TTC549 (cell line): Measurements from ENCODE around the gene OSTN.
"Not testable (repeated sequence)": the region's sequence is repeated elsewhere in the genome, so short reads cannot be mapped to it uniquely, and the experiment has no call there.

Experiments used
- FAIRE-seq: peaks from 2 replicates; lab custom pipeline; 2012; peaks lifted over from hg19 to GRCh38; lab: Jason Lieb, UNC

OSTN gene

GRCh38 chr3:191268737-191269136 is 69.7 kb downstream of the OSTN start:
- FAIRE-seq, result no peak

GRCh38 chr3:191269289-191270085 is 70.4 kb downstream of the OSTN start:
- no peak for FAIRE-seq

- not testable (repeated sequence) for FAIRE-seq
Measured at GRCh38 chr3:191275244-191275643, 76.2 kb downstream of the OSTN start.

- no peak for FAIRE-seq
Measured at GRCh38 chr3:191275751-191276150, 76.7 kb downstream of the OSTN start.

- FAIRE-seq, result no peak
Measured at GRCh38 chr3:191280111-191280510, 81.1 kb downstream of the OSTN start.

GRCh38 chr3:191280882-191281281 is 81.8 kb downstream of the OSTN start:
- FAIRE-seq, result no peak

- FAIRE-seq, result no peak
Measured at GRCh38 chr3:191282251-191283185, 83.5 kb downstream of the OSTN start.

GRCh38 chr3:191283400-191283799 is 84.4 kb downstream of the OSTN start:
- FAIRE-seq, result no peak

GRCh38 chr3:191290311-191291025 is 91.4 kb downstream of the OSTN start:
- no peak for FAIRE-seq

GRCh38 chr3:191292243-191293015 is 93.4 kb downstream of the OSTN start:
- no peak for FAIRE-seq

GRCh38 chr3:191294291-191294690 is 95.2 kb downstream of the OSTN start:
- no peak for FAIRE-seq

GRCh38 chr3:191296041-191296541 is 97.0 kb downstream of the OSTN start:
- no peak for FAIRE-seq

GRCh38 chr3:191298846-191299245 is 99.8 kb downstream of the OSTN start:
- FAIRE-seq, result no peak

- no peak for FAIRE-seq
Measured at GRCh38 chr3:191300422-191300821, 101.4 kb downstream of the OSTN start.

- FAIRE-seq, result no peak
Measured at GRCh38 chr3:191301017-191301416, 102.0 kb downstream of the OSTN start.

- FAIRE-seq, result no peak
Measured at GRCh38 chr3:191301782-191302411, 102.9 kb downstream of the OSTN start.

GRCh38 chr3:191302451-191302850 is 103.4 kb downstream of the OSTN start:
- FAIRE-seq, result no peak

GRCh38 chr3:191303596-191303995 is 104.6 kb downstream of the OSTN start:
- no peak for FAIRE-seq

- no peak for FAIRE-seq
Measured at GRCh38 chr3:191306428-191306827, 107.4 kb downstream of the OSTN start.

GRCh38 chr3:191307341-191307740 is 108.3 kb downstream of the OSTN start:
- FAIRE-seq, result no peak

- FAIRE-seq, result no peak
Measured at GRCh38 chr3:191313296-191313695, 114.3 kb downstream of the OSTN start.
